Keratinocyte (primary cell): ENCODE data around the gene SLC32A1. TPM values are rescaled to one million over a fixed set of nuclear protein-coding genes. Genes with fewer than 3 reads are reported as not detected.

ENCODE experiments used
- DNase-seq: peaks from one replicate; pipeline ENCODE4 v3.0.0-alpha.2; 2011; ENCODE audit warnings: low read depth, missing footprints, low spot score
- FAIRE-seq: peaks from 2 replicates; lab custom pipeline; 2011; peaks lifted over from hg19 to GRCh38; lab: Jason Lieb, UNC
- H2AFZ ChIP-seq: 2 replicates; pipeline ENCODE4 v1.6.0; 2012; ENCODE audit warnings: low read length, control low read depth, inconsistent platforms; ENCODE audit not compliant: control insufficient read depth
- H3K27ac ChIP-seq: 2 replicates; pipeline ENCODE4 v1.5.1; 2011; ENCODE audit warnings: low read length; ENCODE audit not compliant: control insufficient read depth, insufficient read depth
- H3K27me3 ChIP-seq: 3 replicates; pipeline ENCODE4 v1.6.0; 2011; ENCODE audit warnings: low read length; ENCODE audit not compliant: control insufficient read depth, insufficient read depth; ENCODE audit errors: extremely low read depth
- H3K36me3 ChIP-seq, 2 experiments: 2 replicates in 1 of 2; 3 replicates in 1 of 2; pipeline ENCODE4 v1.5.1; 2011; ENCODE audit warnings: low read length in 2 of 2, mild to moderate bottlenecking in 1 of 2; ENCODE audit not compliant: control insufficient read depth in 2 of 2, insufficient read depth in 2 of 2; ENCODE audit errors: extremely low read depth in 1 of 2
- H3K4me1 ChIP-seq: 3 replicates; pipeline ENCODE4 v1.5.1; 2011; ENCODE audit warnings: low read length; ENCODE audit not compliant: control insufficient read depth, insufficient read depth; ENCODE audit errors: extremely low read depth
- H3K4me2 ChIP-seq: 3 replicates; pipeline ENCODE4 v1.6.0; 2011; ENCODE audit warnings: low read depth, low read length; ENCODE audit not compliant: control insufficient read depth, insufficient read depth; ENCODE audit errors: extremely low read depth
- H3K4me3 ChIP-seq, 3 experiments: fragments of 200-600 bp in 1 of 3; sonication (generic) in 1 of 3; 2 replicates in 2 of 3; 3 replicates in 1 of 3; pipeline ENCODE4 v1.5.1; 2011 to 2016; ENCODE audit warnings: low read length in 3 of 3, mild to moderate bottlenecking in 3 of 3, control low read depth in 2 of 3, inconsistent platforms in 1 of 3, low read depth in 1 of 3, mixed read lengths in 1 of 3, mixed run types in 1 of 3, moderate library complexity in 1 of 3; ENCODE audit not compliant: control insufficient read depth in 2 of 3, insufficient read depth in 2 of 3; ENCODE audit errors: extremely low read depth in 1 of 3
- H3K79me2 ChIP-seq: 2 replicates; pipeline ENCODE4 v1.6.0; 2012; ENCODE audit warnings: low read length; ENCODE audit not compliant: control insufficient read depth, insufficient read depth
- H3K9ac ChIP-seq: 3 replicates; pipeline ENCODE4 v1.6.0; 2011; ENCODE audit warnings: low read length; ENCODE audit not compliant: control insufficient read depth, insufficient read depth; ENCODE audit errors: extremely low read depth
- H3K9me1 ChIP-seq: 3 replicates; pipeline ENCODE4 v1.6.0; 2011; ENCODE audit warnings: low read length; ENCODE audit not compliant: control insufficient read depth, insufficient read depth; ENCODE audit errors: extremely low read depth
- H3K9me3 ChIP-seq: 2 replicates; pipeline ENCODE4 v1.5.1; 2012; ENCODE audit warnings: low read depth, low read length; ENCODE audit not compliant: control insufficient read depth
- H4K20me1 ChIP-seq: 3 replicates; pipeline ENCODE4 v1.6.0; 2011; ENCODE audit warnings: low read length; ENCODE audit not compliant: control insufficient read depth, insufficient read depth; ENCODE audit errors: extremely low read depth
- CTCF ChIP-seq, 3 experiments: IDR thresholded peaks in 1 of 3; conservative IDR thresholded peaks in 1 of 3; optimal IDR thresholded peaks in 1 of 3; 2 replicates in 2 of 3; 3 replicates in 1 of 3; pipeline versions ENCODE3 to v1.5.1; 2011; ENCODE audit warnings: low read length in 3 of 3, mild to moderate bottlenecking in 3 of 3, moderate library complexity in 2 of 3, control low read depth in 1 of 3, inconsistent platforms in 1 of 3; ENCODE audit not compliant: insufficient read depth in 2 of 3; ENCODE audit errors: extremely low read depth in 1 of 3
- EZH2 ChIP-seq: IDR thresholded peaks from one replicate; pipeline ENCODE4 v1.6.1; 2012; ENCODE audit warnings: inconsistent platforms, mild to moderate bottlenecking, low read length, moderate library complexity
- dilution Hi-C: fragments of 300-500 bp; cut with MboI; formaldehyde crosslinking; loops from one replicate; pipeline ENCODE4 v1.7.0; 2020; ENCODE audit warnings: low sequenced_read_pairs; ENCODE audit not compliant: extremely low pct_ligation_motif_present
- polyA plus RNA-seq, 5 experiments: library from polyadenylated mRNA; depleted of rRNA in 3 of 5; stranded (reverse) in 3 of 5; stranded (forward) in 1 of 5; unstranded in 1 of 5; fragments of >200 nt; gene quantifications; 1 replicate in 1 of 5; 2 replicates in 3 of 5; 3 replicates in 1 of 5; pipeline versions ENCODE4 v1.2.1 to v1.2.3, GENCODE V29; 2011 to 2012; ENCODE audit warnings: missing spikeins in 2 of 5, low read depth in 1 of 5, low replicate concordance in 1 of 5

The SLC32A1 gene
- polyA plus RNA-seq, 1 donor (not counting 4 experiments of a cell fraction or from before 2014, with no cell fraction given), result not detected

- FAIRE-seq (peak; percentile 17), DNase-seq (no peak)
- Histone ChIP-seq H3K4me1 (peaks cover 14% of the 10 kb centered on the region), H3K9ac (no peak overlapping the region), H3K9me3 (no peaks in the 10 kb centered on the region), H3K27me3 (no peaks in the 10 kb centered on the region), H3K4me2 (no peak overlapping the region), H3K36me3 (peaks cover 17 to 28% of the 10 kb centered on the region in 2 experiments), H3K9me1 (peaks cover 2% of the 10 kb centered on the region), H3K27ac (no peak overlapping the region), H3K79me2 (no peaks in the 10 kb centered on the region), H4K20me1 (no peaks in the 10 kb centered on the region), H2AFZ (no peak overlapping the region), H3K4me3 (no peak overlapping the region)
- dilution Hi-C loops, result no loop called here
- TF ChIP-seq EZH2, result no peak
- no peak for TF ChIP-seq CTCF (optimal IDR thresholded peaks at IDR 0.05 in 1 of 3, IDR thresholded peaks at IDR 0.05 in 1 of 3, conservative IDR thresholded peaks at IDR 0.05 in 1 of 3; ENCODE audit: extremely low read depth in 1 of 3, insufficient read depth in 2 of 3, low read length in 3 of 3)
These were observed 41.8 kb downstream of the SLC32A1 start for GRCh38 chr20:38766071-38766470.

- dilution Hi-C loops, result no loop called here
- DNase-seq (no peak), FAIRE-seq (no peak)
- Histone ChIP-seq H3K4me1 (peaks cover 9% of the 10 kb centered on the region), H3K27me3 (no peaks in the 10 kb centered on the region), H3K79me2 (no peaks in the 10 kb centered on the region), H3K4me3 (no peak overlapping the region), H3K9me1 (peaks cover 2% of the 10 kb centered on the region), H3K4me2 (no peak overlapping the region), H4K20me1 (no peaks in the 10 kb centered on the region), H3K9me3 (no peaks in the 10 kb centered on the region), H3K9ac (no peak overlapping the region), H3K27ac (no peak overlapping the region), H3K36me3 (peaks cover 25 to 28% of the 10 kb centered on the region in 2 experiments), H2AFZ (no peak overlapping the region)
- TF ChIP-seq EZH2 (no peak), CTCF (optimal IDR thresholded peaks at IDR 0.05 in 1 of 3, IDR thresholded peaks at IDR 0.05 in 1 of 3, conservative IDR thresholded peaks at IDR 0.05 in 1 of 3; ENCODE audit: extremely low read depth in 1 of 3, insufficient read depth in 2 of 3, low read length in 3 of 3) (no peak)
These were observed 45.4 kb downstream of the SLC32A1 start for GRCh38 chr20:38769376-38770295.
